ENCODE data around the gene NNAT. TPM values are rescaled to one million over a fixed set of nuclear protein-coding genes. Genes with fewer than 3 reads are reported as not detected.

The NNAT gene
- total RNA-seq, 2 experiments from 2014 or later, result 0.48 TPM; not detected in 1

- peaks cover 45% of the 10 kb centered on the region for H3K27me3 Mint-ChIP-seq
- H3K4me1 Mint-ChIP-seq (ENCODE audit: low read depth), result peaks cover 2% of the 10 kb centered on the region
- no peaks in the 10 kb centered on the region for H3K9me3 Mint-ChIP-seq
- no peaks in the 10 kb centered on the region for H3K36me3 Mint-ChIP-seq
- ChIA-PET CTCF (interaction anchor here (5.3 kb wide), 1 partner anchor 654 kb away, joined by 39 read pairs; no protein-coding TSS in a partner anchor), POLR2A (no interaction called here)
- DNase-seq, result no peak
- H3K27ac Mint-ChIP-seq, result no peak overlapping the region
- no peak overlapping the region for H3K4me3 Mint-ChIP-seq
- intact Hi-C loops (cut with micrococcal nuclease), result no loop called here
Observed at GRCh38 chr20:37566590-37567330, 45.7 kb downstream of the NNAT start.

- Mint-ChIP-seq H3K36me3 (no peaks in the 10 kb centered on the region), H3K4me1 (ENCODE audit: low read depth) (peaks cover 2% of the 10 kb centered on the region), H3K27ac (no peak overlapping the region), H3K9me3 (no peaks in the 10 kb centered on the region), H3K4me3 (no peak overlapping the region), H3K27me3 (peaks cover 43% of the 10 kb centered on the region)
- DNase-seq, result no peak
- intact Hi-C loops (cut with micrococcal nuclease), result no loop called here
- POLR2A ChIA-PET, result no interaction called here
- CTCF ChIA-PET, result interaction anchor here (5.3 kb wide), 1 partner anchor 654 kb away, joined by 39 read pairs; no protein-coding TSS in a partner anchor
Observed at GRCh38 chr20:37567331-37567665, 46.2 kb downstream of the NNAT start.

- Mint-ChIP-seq H3K36me3 (no peaks in the 10 kb centered on the region), H3K27me3 (peaks cover 45% of the 10 kb centered on the region), H3K4me1 (ENCODE audit: low read depth) (peaks cover 2% of the 10 kb centered on the region), H3K4me3 (no peak overlapping the region), H3K9me3 (no peaks in the 10 kb centered on the region), H3K27ac (no peak overlapping the region)
- no peak for DNase-seq
- intact Hi-C loops (cut with micrococcal nuclease), result no loop called here
- ChIA-PET CTCF (interaction anchor here (5.3 kb wide), 1 partner anchor 653 kb away, joined by 39 read pairs; no protein-coding TSS in a partner anchor), POLR2A (no interaction called here)
Observed at GRCh38 chr20:37567671-37568588, 46.9 kb downstream of the NNAT start.

- no peaks in the 10 kb centered on the region for H3K9me3 Mint-ChIP-seq
- no peak overlapping the region for H3K4me3 Mint-ChIP-seq
- intact Hi-C loops (cut with micrococcal nuclease), result no loop called here
- CTCF ChIA-PET, result interaction anchor here (0.7 kb wide), 1 partner anchor 424 kb away, joined by 3 read pairs; no protein-coding TSS in a partner anchor
- POLR2A ChIA-PET, result no interaction called here
- DNase-seq, result no peak
- peaks cover 2% of the 10 kb centered on the region for H3K4me1 Mint-ChIP-seq (ENCODE audit: low read depth)
- no peak overlapping the region for H3K27ac Mint-ChIP-seq
- no peaks in the 10 kb centered on the region for H3K36me3 Mint-ChIP-seq
- H3K27me3 Mint-ChIP-seq, result peaks cover 35% of the 10 kb centered on the region
Observed at GRCh38 chr20:37570419-37570818, 49.4 kb downstream of the NNAT start.

- Mint-ChIP-seq H3K4me3 (no peak overlapping the region), H3K27me3 (peaks cover 31% of the 10 kb centered on the region), H3K36me3 (no peaks in the 10 kb centered on the region), H3K9me3 (no peaks in the 10 kb centered on the region), H3K27ac (no peak overlapping the region), H3K4me1 (ENCODE audit: low read depth) (peaks cover 2% of the 10 kb centered on the region)
- intact Hi-C loops (cut with micrococcal nuclease), result no loop called here
- DNase-seq, result no peak
- POLR2A ChIA-PET, result no interaction called here
- CTCF ChIA-PET, result interaction anchor here (0.7 kb wide), 1 partner anchor 423 kb away, joined by 3 read pairs; no protein-coding TSS in a partner anchor
Observed at GRCh38 chr20:37571033-37571432, 50.0 kb downstream of the NNAT start.

Other genes starting within 250 kb of the NNAT start
- gene MANBAL, start 231.6 kb upstream of the NNAT start, total RNA-seq, result 10 to 100 TPM; 11.9 to 12.5 TPM
- gene SRC, start 175.1 kb upstream of the NNAT start, total RNA-seq, result 1 to 10 TPM; 5.3 to 6.1 TPM
- 10 to 100 TPM; 16.0 to 16.4 TPM for gene BLCAP, start 6.6 kb downstream of the NNAT start, total RNA-seq
- gene CTNNBL1, start 172.8 kb downstream of the NNAT start, total RNA-seq, result 10 to 100 TPM; 72.5 to 76.5 TPM